ENCODE measurements around the gene PGAP6.

Gene PGAP6

DNA sequence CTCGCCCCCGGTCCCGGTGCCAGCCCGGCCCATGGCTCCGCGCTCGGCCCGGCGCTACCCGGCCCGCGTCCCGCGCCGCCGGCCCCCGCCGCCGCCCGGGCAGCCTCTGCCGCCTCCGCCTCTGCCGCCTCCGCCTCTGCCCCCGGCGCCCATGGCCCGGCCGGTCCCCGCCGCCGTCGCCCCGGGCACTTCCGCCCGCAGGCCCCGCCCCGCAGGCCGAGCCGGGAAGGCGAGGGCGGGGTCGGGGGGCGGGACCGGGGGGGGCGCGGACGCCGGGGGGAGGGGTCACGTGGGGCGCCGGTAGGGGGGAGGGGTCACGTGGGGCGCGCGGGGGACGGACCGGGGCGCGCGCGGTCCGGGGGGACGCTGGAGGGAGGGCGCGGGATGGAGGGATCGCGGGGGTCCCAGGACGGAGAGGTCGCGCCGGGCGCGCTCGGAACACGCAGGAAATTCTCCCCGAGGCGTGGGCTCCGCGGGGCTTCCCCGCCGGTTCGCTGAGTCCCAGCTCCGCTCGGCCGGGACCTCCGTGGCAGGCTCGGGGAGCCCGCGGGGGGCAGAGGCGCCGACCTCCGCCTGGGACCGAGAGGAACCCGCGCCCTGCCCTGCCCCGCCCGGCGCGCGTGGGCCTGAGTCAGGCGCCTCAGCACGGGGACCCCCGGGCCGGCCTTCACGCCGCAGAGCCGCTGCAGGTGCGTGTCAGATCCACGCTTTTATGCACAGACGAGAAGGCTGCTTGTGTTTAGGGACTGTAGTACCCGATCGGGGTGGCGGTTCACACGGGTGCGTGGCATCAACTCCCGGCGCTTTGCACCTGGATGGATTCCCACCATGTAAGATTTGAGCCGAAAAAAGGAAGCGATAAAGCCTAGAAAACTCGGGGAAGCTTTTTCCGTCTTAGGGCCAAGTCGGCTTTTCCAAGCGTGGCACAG is at the start of gene PGAP6:
PGAP6 (minus strand) TSS at position 190 of the 929 bp plus-strand sequence; CDS start at position 33, 157 bp downstream.
- DNase-seq: no peak
- H3K27ac ChIP-seq: no peak within 1 kb of the TSS
- H3K36me3 ChIP-seq (replicated peaks): no peaks in the 10 kb centered on the region
- no peaks in the 10 kb centered on the region for H3K27me3 ChIP-seq (replicated peaks)
- H3K4me3 ChIP-seq (ENCODE audit: low read depth, low read length): peak within 1 kb of the TSS; percentile 73
- TF ChIP-seq, protein P1, sequence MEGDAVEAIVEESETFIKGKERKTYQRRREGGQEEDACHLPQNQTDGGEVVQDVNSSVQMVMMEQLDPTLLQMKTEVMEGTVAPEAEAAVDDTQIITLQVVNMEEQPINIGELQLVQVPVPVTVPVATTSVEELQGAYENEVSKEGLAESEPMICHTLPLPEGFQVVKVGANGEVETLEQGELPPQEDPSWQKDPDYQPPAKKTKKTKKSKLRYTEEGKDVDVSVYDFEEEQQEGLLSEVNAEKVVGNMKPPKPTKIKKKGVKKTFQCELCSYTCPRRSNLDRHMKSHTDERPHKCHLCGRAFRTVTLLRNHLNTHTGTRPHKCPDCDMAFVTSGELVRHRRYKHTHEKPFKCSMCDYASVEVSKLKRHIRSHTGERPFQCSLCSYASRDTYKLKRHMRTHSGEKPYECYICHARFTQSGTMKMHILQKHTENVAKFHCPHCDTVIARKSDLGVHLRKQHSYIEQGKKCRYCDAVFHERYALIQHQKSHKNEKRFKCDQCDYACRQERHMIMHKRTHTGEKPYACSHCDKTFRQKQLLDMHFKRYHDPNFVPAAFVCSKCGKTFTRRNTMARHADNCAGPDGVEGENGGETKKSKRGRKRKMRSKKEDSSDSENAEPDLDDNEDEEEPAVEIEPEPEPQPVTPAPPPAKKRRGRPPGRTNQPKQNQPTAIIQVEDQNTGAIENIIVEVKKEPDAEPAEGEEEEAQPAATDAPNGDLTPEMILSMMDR (IDR thresholded peaks at IDR 0.05; ENCODE audit: low read depth, low read length, missing control alignments): no peak
- in situ Hi-C loops (cut with HindIII; ENCODE audit: low pct_ligation_motif_present, low sequenced_read_pairs): no loop called here

- Histone ChIP-seq H3K36me3 (replicated peaks) (no peaks in the 10 kb centered on the region), H3K27me3 (replicated peaks) (no peaks in the 10 kb centered on the region), H3K4me3 (ENCODE audit: low read depth, low read length) (no peak overlapping the region), H3K27ac (no peak overlapping the region)
- no peak for DNase-seq
- TF ChIP-seq, protein P1 (IDR thresholded peaks at IDR 0.05; ENCODE audit: low read depth, low read length, missing control alignments): no peak
- in situ Hi-C loops (cut with HindIII; ENCODE audit: low pct_ligation_motif_present, low sequenced_read_pairs): no loop called here
Observed at GRCh38 chr16:430904-431303, 49.1 kb upstream of the PGAP6 start.

DNA sequence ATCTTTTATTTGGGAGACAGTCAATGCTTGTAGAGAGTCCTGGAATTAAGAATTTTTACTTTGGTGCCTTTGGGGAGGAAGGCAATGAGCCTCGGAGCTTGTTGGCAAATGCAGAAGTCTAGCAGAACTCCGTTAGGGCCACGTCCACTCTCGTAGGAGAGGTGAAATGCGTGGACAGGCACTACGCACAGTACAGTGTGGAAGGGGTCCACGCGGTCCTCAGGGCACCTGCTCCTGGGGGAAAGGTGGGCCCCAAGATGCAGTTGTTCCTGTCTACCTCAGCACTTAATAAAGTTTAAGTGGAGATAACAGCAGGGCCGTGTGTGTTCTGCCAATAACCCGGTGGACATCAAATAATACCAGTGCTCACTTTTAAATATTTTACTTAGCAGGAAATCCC is 45.5 kb upstream of the PGAP6 start:
- Histone ChIP-seq H3K27me3 (replicated peaks) (no peaks in the 10 kb centered on the region), H3K36me3 (replicated peaks) (no peaks in the 10 kb centered on the region), H3K4me3 (ENCODE audit: low read depth, low read length) (peak overlapping the region; percentile 65), H3K27ac (no peak overlapping the region)
- no peak for DNase-seq
- TF ChIP-seq, protein P1 (IDR thresholded peaks at IDR 0.05; ENCODE audit: low read depth, low read length, missing control alignments): no peak
- in situ Hi-C loops (cut with HindIII; ENCODE audit: low pct_ligation_motif_present, low sequenced_read_pairs): no loop called here

- in situ Hi-C loops (cut with HindIII; ENCODE audit: low pct_ligation_motif_present, low sequenced_read_pairs): no loop called here
- Histone ChIP-seq H3K27me3 (replicated peaks) (no peaks in the 10 kb centered on the region), H3K36me3 (replicated peaks) (no peaks in the 10 kb centered on the region), H3K27ac (no peak overlapping the region), H3K4me3 (ENCODE audit: low read depth, low read length) (peak overlapping the region; percentile 65)
- DNase-seq: no peak
- TF ChIP-seq, protein P1 (IDR thresholded peaks at IDR 0.05; ENCODE audit: low read depth, low read length, missing control alignments): no peak
Observed at GRCh38 chr16:426906-427249, 45.1 kb upstream of the PGAP6 start.

DNA sequence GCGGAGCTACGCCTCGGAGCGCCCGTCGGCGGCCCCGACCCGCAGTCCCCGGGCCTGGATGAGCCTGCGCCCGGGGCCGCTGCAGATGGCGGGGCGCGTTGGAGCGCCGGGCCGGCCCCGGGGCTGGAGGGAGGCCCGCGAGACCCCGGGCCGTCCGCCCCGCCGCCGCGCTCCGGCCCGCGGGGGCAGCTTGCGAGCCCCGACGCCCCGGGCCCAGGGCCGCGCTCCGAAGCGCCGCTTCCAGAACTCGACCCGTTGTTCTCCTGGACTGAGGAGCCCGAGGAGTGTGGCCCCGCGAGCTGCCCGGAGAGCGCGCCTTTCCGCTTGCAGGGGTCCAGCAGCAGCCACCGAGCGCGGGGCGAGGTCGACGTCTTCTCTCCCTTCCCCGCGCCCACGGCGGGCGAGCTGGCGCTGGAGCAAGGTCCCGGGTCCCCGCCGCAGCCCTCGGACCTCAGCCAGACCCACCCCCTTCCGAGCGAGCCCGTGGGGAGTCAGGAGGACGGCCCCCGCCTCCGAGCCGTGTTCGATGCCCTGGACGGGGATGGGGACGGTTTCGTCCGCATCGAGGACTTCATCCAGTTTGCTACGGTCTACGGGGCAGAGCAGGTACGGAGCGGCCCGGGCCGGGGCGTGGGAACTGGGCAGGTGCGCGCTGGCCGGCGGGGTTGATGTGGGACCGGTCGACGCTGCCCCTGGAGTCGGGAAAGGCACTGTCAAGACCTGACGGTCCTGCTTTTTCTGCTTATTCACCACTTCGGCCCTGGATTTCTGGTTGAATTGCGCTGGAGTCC is 44.5 kb upstream of the PGAP6 start:
- H3K4me3 ChIP-seq (ENCODE audit: low read depth, low read length): peak overlapping the region; percentile 65
- no peak for DNase-seq
- in situ Hi-C loops (cut with HindIII; ENCODE audit: low pct_ligation_motif_present, low sequenced_read_pairs): no loop called here
- H3K36me3 ChIP-seq (replicated peaks): no peaks in the 10 kb centered on the region
- no peaks in the 10 kb centered on the region for H3K27me3 ChIP-seq (replicated peaks)
- no peak overlapping the region for H3K27ac ChIP-seq
- TF ChIP-seq, protein P1 (IDR thresholded peaks at IDR 0.05; ENCODE audit: low read depth, low read length, missing control alignments): no peak

All from brain microvascular endothelial cell (primary cell).